ENCODE results near the gene ZNF746. TPM values are rescaled to one million over a fixed set of nuclear protein-coding genes. Genes with fewer than 3 reads are reported as not detected.

Gene ZNF746
- total RNA-seq, 4 donors from 2014 or later = 18.1 to 28.1 (median 22.0) TPM

- peaks cover 28% of the 10 kb centered on the region for H3K36me3 ChIP-seq
- no peak overlapping the region for H3K4me3 ChIP-seq
- TF ChIP-seq EP300 (IDR thresholded peaks at IDR 0.05) (no peak), POLR2A (IDR thresholded peaks at IDR 0.05) (no peak), POLR2AphosphoS5 (IDR thresholded peaks at IDR 0.05) (no peak), CTCF (IDR thresholded peaks at IDR 0.05) (no peak)
- H3K27ac ChIP-seq = no peak overlapping the region
- 90% methylated on average over 8 of the region's 8 CpGs for WGBS
- H3K27me3 ChIP-seq = no peaks in the 10 kb centered on the region
- no peaks in the 10 kb centered on the region for H3K4me1 ChIP-seq
- no peaks in the 10 kb centered on the region for H3K9me3 ChIP-seq
- no peak for DNase-seq (ENCODE audit: low spot score in 2 of 2)
Measured at GRCh38 chr7:149469806-149470205, 27.8 kb downstream of the ZNF746 start.

GRCh38 chr7:149468208-149468607 lies 29.4 kb downstream of the ZNF746 start:
- Histone ChIP-seq H3K4me1 (no peaks in the 10 kb centered on the region), H3K27me3 (no peaks in the 10 kb centered on the region), H3K27ac (no peak overlapping the region), H3K36me3 (peaks cover 12% of the 10 kb centered on the region), H3K9me3 (no peaks in the 10 kb centered on the region), H3K4me3 (no peak overlapping the region)
- DNase-seq (ENCODE audit: low spot score in 2 of 2) = no peak
- TF ChIP-seq EP300 (IDR thresholded peaks at IDR 0.05) (no peak), POLR2AphosphoS5 (IDR thresholded peaks at IDR 0.05) (no peak), POLR2A (IDR thresholded peaks at IDR 0.05) (no peak), CTCF (IDR thresholded peaks at IDR 0.05) (no peak)
- WGBS = 74% methylated on average over 5 of the region's 5 CpGs

DNA sequence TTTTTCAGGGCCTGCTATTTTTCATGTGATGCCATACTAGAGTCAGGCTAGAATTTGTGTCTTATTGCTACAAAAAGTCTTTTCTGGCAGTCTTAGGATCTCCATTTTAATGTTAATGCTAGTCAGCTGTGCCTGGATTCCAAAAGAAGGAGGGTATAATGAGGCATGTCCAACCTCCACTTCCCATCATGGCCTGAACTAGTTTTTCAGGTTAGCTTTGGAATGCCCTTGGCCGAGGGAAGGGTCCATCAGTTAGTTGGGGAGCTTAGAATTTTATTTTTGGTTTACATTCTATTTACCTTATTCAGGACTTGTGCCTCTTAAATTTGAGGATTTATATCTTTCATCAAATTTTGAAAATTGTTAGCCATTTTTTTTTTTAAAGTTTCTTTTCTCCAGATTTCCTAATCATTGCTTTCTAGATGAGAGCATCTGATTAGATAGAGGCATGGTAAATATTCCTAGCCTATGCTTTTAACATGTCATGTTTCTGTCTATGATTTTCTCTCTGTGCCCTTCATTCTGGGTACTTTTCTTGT lies 30.2 kb downstream of the ZNF746 start:
- 47% methylated on average over 1 of the region's 1 CpG for WGBS

DNA sequence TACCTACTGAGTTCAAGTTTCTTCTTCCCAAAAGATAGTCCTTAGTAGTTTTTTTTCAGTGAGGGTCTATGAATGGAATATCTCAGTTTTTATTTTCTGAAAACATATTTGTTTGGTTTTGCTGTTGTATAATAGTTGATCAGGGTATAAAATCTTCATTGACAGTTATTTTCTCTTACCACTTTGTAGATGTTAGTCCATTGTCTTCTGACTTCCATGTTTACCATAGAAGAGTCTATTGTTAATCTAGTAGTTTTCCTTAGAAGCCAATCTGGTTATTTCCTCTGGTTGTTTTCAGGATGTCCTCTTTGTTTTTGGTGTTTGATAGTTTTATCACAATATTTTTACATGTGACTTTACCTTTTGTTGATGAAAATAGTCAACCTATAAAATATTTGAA lies 31.2 kb downstream of the ZNF746 start:
- Histone ChIP-seq H3K27me3 (no peaks in the 10 kb centered on the region), H3K4me1 (peaks cover 2% of the 10 kb centered on the region), H3K9me3 (no peaks in the 10 kb centered on the region), H3K36me3 (no peaks in the 10 kb centered on the region), H3K4me3 (no peak overlapping the region), H3K27ac (no peak overlapping the region)
- TF ChIP-seq CTCF (IDR thresholded peaks at IDR 0.05) = no peak
- TF ChIP-seq POLR2AphosphoS5 (IDR thresholded peaks at IDR 0.05) = no peak
- no peak for TF ChIP-seq EP300 (IDR thresholded peaks at IDR 0.05)
- no peak for TF ChIP-seq POLR2A (IDR thresholded peaks at IDR 0.05)
- DNase-seq (ENCODE audit: low spot score in 2 of 2) = no peak

More for the DNA sequence above, 30.2 kb downstream of the ZNF746 start:
- TF ChIP-seq POLR2A (IDR thresholded peaks at IDR 0.05) (no peak), POLR2AphosphoS5 (IDR thresholded peaks at IDR 0.05) (no peak), CTCF (IDR thresholded peaks at IDR 0.05) (no peak), EP300 (IDR thresholded peaks at IDR 0.05) (no peak)
- no peaks in the 10 kb centered on the region for H3K27me3 ChIP-seq
- no peak overlapping the region for H3K27ac ChIP-seq
- no peak for DNase-seq (ENCODE audit: low spot score in 2 of 2)
- no peak overlapping the region for H3K4me3 ChIP-seq
- H3K9me3 ChIP-seq = no peaks in the 10 kb centered on the region
- no peaks in the 10 kb centered on the region for H3K4me1 ChIP-seq
- peaks cover 4% of the 10 kb centered on the region for H3K36me3 ChIP-seq

DNA sequence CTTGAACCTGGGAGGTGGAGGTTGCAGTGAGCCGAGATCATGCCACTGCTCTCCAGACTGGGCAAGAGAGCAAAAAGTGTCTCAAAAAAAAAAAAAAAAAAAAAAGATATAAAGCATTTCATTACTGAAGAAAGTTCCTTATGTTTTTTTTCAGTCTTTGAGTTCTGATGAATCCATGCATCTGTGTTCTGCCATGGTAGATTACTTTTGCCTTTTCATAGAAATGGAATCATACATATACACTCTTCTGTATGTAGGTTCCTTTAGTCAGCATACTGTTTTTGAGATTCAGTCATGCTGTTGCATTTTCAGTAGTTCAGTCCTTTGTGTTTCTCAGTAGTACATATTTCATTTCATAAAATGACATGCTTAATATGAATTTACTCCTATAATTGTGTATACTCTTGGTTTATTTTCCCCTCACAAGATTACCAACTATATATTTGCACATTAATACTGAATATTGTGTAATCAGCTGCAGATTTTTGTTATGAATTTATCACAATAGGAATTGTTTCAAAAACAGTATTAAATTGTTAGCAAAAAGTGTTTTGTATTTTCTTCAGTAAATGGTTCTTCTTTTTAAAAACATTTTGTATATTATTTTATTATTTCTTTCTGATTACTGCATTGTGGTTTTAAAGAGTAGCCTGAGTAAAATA lies 34.0 kb downstream of the ZNF746 start:
- 81% methylated on average over 1 of the region's 1 CpG for WGBS
- H3K27me3 ChIP-seq = no peaks in the 10 kb centered on the region
- H3K36me3 ChIP-seq = no peaks in the 10 kb centered on the region
- H3K27ac ChIP-seq = no peak overlapping the region
- TF ChIP-seq POLR2AphosphoS5 (IDR thresholded peaks at IDR 0.05) (no peak), POLR2A (IDR thresholded peaks at IDR 0.05) (no peak), EP300 (IDR thresholded peaks at IDR 0.05) (no peak), CTCF (IDR thresholded peaks at IDR 0.05) (no peak)
- no peak for DNase-seq (ENCODE audit: low spot score in 2 of 2)
- H3K4me1 ChIP-seq = peaks cover 22% of the 10 kb centered on the region
- H3K4me3 ChIP-seq = no peak overlapping the region
- H3K9me3 ChIP-seq = no peaks in the 10 kb centered on the region
